K562 (cell line): ENCODE results near the gene LMNTD2. TPM values are rescaled to one million over a fixed set of nuclear protein-coding genes. Genes with fewer than 3 reads are reported as not detected.

ENCODE experiments used
- ATAC-seq: fragments of 200-7000 bp; cut with Tn5 transposase; 3 replicates; pipeline ENCODE4 v1.9.1; 2020; ENCODE audit warnings: moderate library complexity
- BruUV-seq: library from RNA; stranded (reverse); fragments of 400-500 nt; replicated peaks from 2 replicates; lab custom pipeline; 2021; lab: Mats Ljungman, UMichigan
- CTCF ChIA-PET: fragments of 300-600 bp; formaldehyde crosslinking; extraction: SDS; loops from one replicate; lab custom pipeline; 2021; ENCODE audit warnings: low intra/inter-chr PET ratio; lab: Yijun Ruan, JAX
- POLR2A ChIA-PET: fragments of 300-600, 350-650 bp; sonication (Branson Sonifier 250); formaldehyde crosslinking; extraction: SDS; loops from one replicate; lab custom pipeline; 2021; ENCODE audit warnings: antibody characterized with exemption, inconsistent platforms; lab: Yijun Ruan, JAX
- DNase-seq, 4 experiments: peaks; one replicate each; pipeline versions ENCODE4 v3.0.0 to v3.0.0-alpha.2; 2011 to 2018; ENCODE audit warnings: low spot score in 3 of 4, mixed read lengths in 3 of 4; ENCODE audit errors: extremely low read depth in 1 of 4
- FAIRE-seq: peaks from 2 replicates; lab custom pipeline; 2011; peaks lifted over from hg19 to GRCh38; lab: Jason Lieb, UNC
- H2AFZ ChIP-seq: 2 replicates; pipeline ENCODE4 v1.6.0; 2011; ENCODE audit warnings: low read depth, low read length, control low read depth, inconsistent platforms
- H3K27ac ChIP-seq: fragments of 200-600 bp; 3 replicates; pipeline ENCODE4 v1.8.0; 2011; ENCODE audit warnings: low read depth, mild to moderate bottlenecking, control low read depth, inconsistent platforms, low read length, moderate library complexity, mixed read lengths; ENCODE audit errors: extremely low read depth
- H3K27me3 ChIP-seq, 2 experiments: fragments of 300-600 bp in 1 of 2; 2 replicates in 1 of 2; 3 replicates in 1 of 2; pipeline versions ENCODE4 v1.6.0 to v1.8.0; 2011; ENCODE audit warnings: inconsistent platforms in 2 of 2, low read length in 2 of 2, mild to moderate bottlenecking in 1 of 2, mixed read lengths in 1 of 2, moderate library complexity in 1 of 2; ENCODE audit not compliant: control insufficient read depth in 2 of 2, insufficient read depth in 2 of 2
- H3K36me3 ChIP-seq: fragments of 300-600 bp; 3 replicates; pipeline ENCODE4 v1.8.0; 2011; ENCODE audit warnings: mild to moderate bottlenecking, low read length, inconsistent platforms; ENCODE audit not compliant: control insufficient read depth, insufficient read depth
- H3K4me1 ChIP-seq, 2 experiments: fragments of 200-600 bp in 1 of 2; replicated peaks in 1 of 2; 2 replicates in 1 of 2; 3 replicates in 1 of 2; pipeline versions ENCODE4 v1.5.1 to v1.8.0; 2011; ENCODE audit warnings: inconsistent platforms in 2 of 2, low read length in 2 of 2, mild to moderate bottlenecking in 1 of 2, mixed read lengths in 1 of 2, moderate library complexity in 1 of 2; ENCODE audit not compliant: control insufficient read depth in 2 of 2, insufficient read depth in 2 of 2
- H3K4me2 ChIP-seq: 2 replicates; pipeline ENCODE4 v1.6.1; 2011; ENCODE audit warnings: low read length, control low read depth, inconsistent platforms, mixed read lengths; ENCODE audit not compliant: insufficient read depth
- H3K4me3 ChIP-seq: fragments of 200-600 bp; sonication (generic), shearing (Covaris generic); 2 replicates; pipeline ENCODE4 v1.5.1; 2016; ENCODE audit warnings: control low read depth, inconsistent platforms
- H3K79me2 ChIP-seq: fragments of 200-600 bp; 3 replicates; pipeline ENCODE4 v1.8.0; 2011; ENCODE audit warnings: low read length, inconsistent platforms; ENCODE audit not compliant: control insufficient read depth, insufficient read depth
- H3K9ac ChIP-seq, 2 experiments: 2 replicates each; pipeline versions ENCODE4 v1.6.0 to v1.6.1; 2011; ENCODE audit warnings: low read depth in 2 of 2, low read length in 2 of 2, control low read depth in 1 of 2, inconsistent platforms in 1 of 2, mild to moderate bottlenecking in 1 of 2, mixed read lengths in 1 of 2; ENCODE audit not compliant: insufficient read depth in 1 of 2
- H3K9me1 ChIP-seq: one replicate; pipeline ENCODE4 v1.6.0; 2011; ENCODE audit warnings: inconsistent platforms, mild to moderate bottlenecking, low read length, moderate library complexity; ENCODE audit not compliant: control insufficient read depth, insufficient read depth
- H3K9me3 ChIP-seq: replicated peaks from 2 replicates; pipeline ENCODE4 v1.5.1; 2011; ENCODE audit warnings: low read depth, low read length, inconsistent platforms; ENCODE audit not compliant: control insufficient read depth, insufficient read depth
- H4K20me1 ChIP-seq: replicated peaks from 2 replicates; pipeline ENCODE4 v1.6.1; 2011; ENCODE audit warnings: low read length, inconsistent platforms, mixed read lengths; ENCODE audit not compliant: control insufficient read depth, insufficient read depth
- ELK3 ChIP-seq: fragments of 450-650 bp; formaldehyde crosslinking; IDR thresholded peaks from 2 replicates; pipeline ENCODE4 v1.4.0; 2020; ENCODE audit warnings: mild to moderate bottlenecking
- MAFK ChIP-seq: IDR thresholded peaks from 2 replicates; pipeline ENCODE4 v1.6.1; 2011; ENCODE audit warnings: low read length, improper control_type of control experiment
- POLR2G ChIP-seq: fragments of 200-400 bp; formaldehyde crosslinking; IDR thresholded peaks from 2 replicates; pipeline ENCODE4 v1.6.1; 2017; ENCODE audit warnings: low read depth, mild to moderate bottlenecking, antibody characterized with exemption, low read length, moderate library complexity
- RAD51 ChIP-seq: fragments of 450-650 bp; IDR thresholded peaks from 2 replicates; pipeline ENCODE4 v1.7.1; 2016; ENCODE audit warnings: low read depth, mild to moderate bottlenecking, borderline replicate concordance
- SP2 ChIP-seq: IDR thresholded peaks from 2 replicates; pipeline ENCODE4 v1.6.1; 2011; ENCODE audit warnings: mild to moderate bottlenecking, low read depth, low read length, moderate library complexity; ENCODE audit not compliant: poor library complexity, severe bottlenecking; ENCODE audit errors: extremely low read depth
- STAT5A ChIP-seq: IDR thresholded peaks from 2 replicates; pipeline ENCODE4 v1.6.1; 2012; ENCODE audit warnings: low read length, inconsistent platforms, borderline replicate concordance
- TEAD2 ChIP-seq: fragments of 450-650 bp; IDR thresholded peaks from 2 replicates; pipeline ENCODE4 v1.6.1; 2016; ENCODE audit warnings: missing genetic modification characterization, control low read depth, missing compliant biosample characterization
- TSHZ1 ChIP-seq: fragments of 250-450 bp; sonication (Bioruptor Pico); IDR thresholded peaks from 2 replicates; pipeline ENCODE4 v1.4.0; 2020; ENCODE audit warnings: mild to moderate bottlenecking, moderate library complexity
- WGBS: fragments of 100-300 bp; shearing (Covaris generic); methylation state at CpG from one replicate; pipeline ENCODE4 v1.1.6; 2016; ENCODE audit warnings: low coverage, mixed read lengths; ENCODE audit not compliant: insufficient coverage; ENCODE audit errors: missing lambda C conversion rate; 5-methylcytosine and 5-hydroxymethylcytosine counted together
- in situ Hi-C: fragments of 300-500 bp; cut with MboI; formaldehyde crosslinking; loops from 4 replicates; pipeline ENCODE4 v1.15.0; 2018; ENCODE audit warnings: inconsistent platforms, mixed read lengths
- intact Hi-C: fragments of 100-400 bp; cut with micrococcal nuclease; formaldehyde crosslinking; loops from 2 replicates; pipeline ENCODE4 v1.14.2; 2022
- polyA plus RNA-seq, 8 experiments: library from polyadenylated mRNA; depleted of rRNA in 4 of 8; stranded (reverse) in 5 of 8; unstranded in 3 of 8; fragments of >200 nt; fragmentation: Nextera tagmentation in 2 of 8; fragmentation: Illumina TruSeq in 1 of 8; extraction: Ambion mirVana in 2 of 8; extraction: Trizol in 1 of 8; gene quantifications; 2 replicates each; pipeline versions ENCODE4 v1.2.1 to v1.2.3, GENCODE V29; 2011 to 2014; ENCODE audit warnings: inconsistent platforms in 1 of 8, missing spikeins in 1 of 8
- total RNA-seq, 7 experiments: library from RNA; depleted of rRNA in 6 of 7; stranded (reverse); fragments of >200 nt in 6 of 7; fragmentation: Illumina TruSeq in 2 of 7; extraction: Trizol in 2 of 7; gene quantifications; 2 replicates each; pipeline versions ENCODE4 v1.2.1 to v1.2.3, GENCODE V29; 2011 to 2021; ENCODE audit warnings: low replicate concordance in 1 of 7

LMNTD2 gene
- total and polyA plus RNA-seq, 9 of the 15 experiments (the other 6 are each of a cell fraction or from before 2014, with no cell fraction given): 0.48 to 4.2 (median 1.5) TPM; not detected in 3

GRCh38 chr11:605286-606129, 45.0 kb upstream of the LMNTD2 start:
- no peak for DNase-seq
- 0 out of 2 replicates have a peak, but pooled peaks cover 4% of the 10 kb centered on the region for H4K20me1 ChIP-seq
- no peak overlapping the region for H3K9ac ChIP-seq
- BruUV-seq: no TSS peak
- no peak overlapping the region for H2AFZ ChIP-seq
- H3K4me1 ChIP-seq: peaks cover 0 to 22% of the 10 kb centered on the region in 2 experiments; a peak in 1 of 5 replicates
- peaks cover 95% of the 10 kb centered on the region for H3K36me3 ChIP-seq
- WGBS: 98% methylated on average over 24 of the region's 33 CpGs
- no peaks in the 10 kb centered on the region for H3K9me3 ChIP-seq
- ATAC-seq: no peak
- H3K27me3 ChIP-seq: no peaks in the 10 kb centered on the region
- no peaks in the 10 kb centered on the region for H3K79me2 ChIP-seq
- no peak overlapping the region for H3K4me3 ChIP-seq
- CTCF ChIA-PET: no interaction called here
- no peak for FAIRE-seq
- in situ Hi-C loops (no loop called here), intact Hi-C loops (no loop called here)
- H3K27ac ChIP-seq: no peak overlapping the region
- H3K4me2 ChIP-seq: no peak overlapping the region
- POLR2A ChIA-PET: interaction anchor here (0.6 kb wide), 2 partner anchors 27 to 397 kb away, joined by 3 read pairs; no protein-coding TSS in a partner anchor
- H3K9me1 ChIP-seq: no peaks in the 10 kb centered on the region
- TF ChIP-seq STAT5A (no peak), POLR2G (0 out of 2 replicates have a peak, but pooled peaks have one; percentile 23)

GRCh38 chr11:603154-603553, 42.6 kb upstream of the LMNTD2 start:
- 94% methylated on average over 13 of the region's 13 CpGs for WGBS
- H3K9me3 ChIP-seq: no peaks in the 10 kb centered on the region
- H3K4me2 ChIP-seq: no peak overlapping the region
- H2AFZ ChIP-seq: no peak overlapping the region
- H3K4me3 ChIP-seq: no peak overlapping the region
- no peak overlapping the region for H3K9ac ChIP-seq
- no peak for FAIRE-seq
- POLR2A ChIA-PET: no interaction called here
- H3K27me3 ChIP-seq: no peaks in the 10 kb centered on the region
- DNase-seq: no peak
- no peaks in the 10 kb centered on the region for H3K9me1 ChIP-seq
- H3K79me2 ChIP-seq: no peaks in the 10 kb centered on the region; the same call in 2 of the 3 replicates
- peaks cover 90% of the 10 kb centered on the region for H3K36me3 ChIP-seq
- H3K4me1 ChIP-seq: peaks cover 0 to 13% of the 10 kb centered on the region in 2 experiments; a peak in 1 of 5 replicates
- CTCF ChIA-PET: no interaction called here
- no peak for ATAC-seq
- no TSS peak for BruUV-seq
- H4K20me1 ChIP-seq: 0 out of 2 replicates have a peak, but pooled peaks cover 1% of the 10 kb centered on the region
- no peak overlapping the region for H3K27ac ChIP-seq
- no peak for TF ChIP-seq TEAD2 (tag)
- no peak for TF ChIP-seq ELK3
- no peak for TF ChIP-seq RAD51
- no peak for TF ChIP-seq TSHZ1 (CRISPR knock-in tag)
- no peak for TF ChIP-seq MAFK
- TF ChIP-seq SP2: no peak
- in situ Hi-C loops (no loop called here), intact Hi-C loops (no loop called here)
